Smooth muscle cell (in vitro differentiated cells): ENCODE results near the gene AKT1. TPM values are rescaled to one million over a fixed set of nuclear protein-coding genes. Genes with fewer than 3 reads are reported as not detected.

Experiments
- DNase-seq: peaks from one replicate; lab custom pipeline; 2025; ENCODE audit not compliant: unreplicated experiment; lab: John Stamatoyannopoulos, UW
- H2AFZ ChIP-seq: fragments of 200-600 bp; sonication (generic); 2 replicates; pipeline ENCODE4 v1.6.0; 2016; ENCODE audit warnings: antibody characterized with exemption, low read depth, mild to moderate bottlenecking
- H3F3A ChIP-seq: fragments of 200-600 bp; sonication (generic); 2 replicates; pipeline ENCODE4 v1.6.0; 2017; ENCODE audit warnings: antibody characterized with exemption, low read depth
- H3K27ac ChIP-seq: fragments of 200-600 bp; sonication (generic); 2 replicates; pipeline ENCODE4 v1.5.1; 2016; ENCODE audit warnings: low read depth, mild to moderate bottlenecking
- H3K27me3 ChIP-seq: fragments of 200-600 bp; sonication (generic); 2 replicates; pipeline ENCODE4 v1.6.1; 2016; ENCODE audit warnings: low read depth, mild to moderate bottlenecking
- H3K36me3 ChIP-seq: fragments of 200-600 bp; sonication (generic); 2 replicates; pipeline ENCODE4 v1.5.1; 2016; ENCODE audit warnings: low read depth
- H3K4me1 ChIP-seq: fragments of 200-600 bp; sonication (generic); 2 replicates; pipeline ENCODE4 v1.5.1; 2016; ENCODE audit warnings: low read depth
- H3K4me2 ChIP-seq: fragments of 200-600 bp; sonication (generic); 2 replicates; pipeline ENCODE4 v1.6.0; 2016; ENCODE audit warnings: mild to moderate bottlenecking
- H3K4me3 ChIP-seq: fragments of 200-600 bp; sonication (generic); 2 replicates; pipeline ENCODE4 v1.5.1; 2016; ENCODE audit warnings: mild to moderate bottlenecking
- H3K79me2 ChIP-seq: fragments of 200-600 bp; sonication (generic); 2 replicates; pipeline ENCODE4 v1.6.0; 2016; ENCODE audit warnings: low read depth, mild to moderate bottlenecking
- H3K9ac ChIP-seq: fragments of 200-600 bp; sonication (generic); 2 replicates; pipeline ENCODE4 v1.6.0; 2016; ENCODE audit warnings: low read depth
- H3K9me3 ChIP-seq: fragments of 200-600 bp; sonication (generic); replicated peaks from 2 replicates; pipeline ENCODE4 v1.5.1; 2016; ENCODE audit warnings: low read depth
- H4K20me1 ChIP-seq: fragments of 200-600 bp; sonication (generic); 2 replicates; pipeline ENCODE4 v1.6.0; 2016; ENCODE audit warnings: low read depth
- WGBS: methylation state at CpG from one replicate; pipeline ENCODE4 v1.1.7; 2016; ENCODE audit warnings: low lambda C conversion rate; 5-methylcytosine and 5-hydroxymethylcytosine counted together
- polyA plus RNA-seq: library from polyadenylated mRNA; unstranded; fragments of >200 nt; fragmentation: Nextera tagmentation; extraction: Ambion mirVana; gene quantifications from 2 replicates; pipeline ENCODE4 v1.2.1, GENCODE V29; 2016
- total RNA-seq: library from RNA; depleted of rRNA; stranded (reverse); fragments of >200 nt; gene quantifications from 2 replicates; pipeline ENCODE4 v1.2.3, GENCODE V29; 2014
- TF ChIP-seq, protein P1 (sequence below): fragments of 200-600 bp; sonication (generic); IDR thresholded peaks from 2 replicates; pipeline ENCODE4 v1.5.1; 2017; ENCODE audit warnings: borderline replicate concordance, mild to moderate bottlenecking, antibody characterized with exemption; ENCODE audit not compliant: insufficient read depth, poor library complexity, severe bottlenecking

Gene AKT1
- total and polyA plus RNA-seq, 2 experiments from 2014 or later = 99.9 to 189 TPM

DNA sequence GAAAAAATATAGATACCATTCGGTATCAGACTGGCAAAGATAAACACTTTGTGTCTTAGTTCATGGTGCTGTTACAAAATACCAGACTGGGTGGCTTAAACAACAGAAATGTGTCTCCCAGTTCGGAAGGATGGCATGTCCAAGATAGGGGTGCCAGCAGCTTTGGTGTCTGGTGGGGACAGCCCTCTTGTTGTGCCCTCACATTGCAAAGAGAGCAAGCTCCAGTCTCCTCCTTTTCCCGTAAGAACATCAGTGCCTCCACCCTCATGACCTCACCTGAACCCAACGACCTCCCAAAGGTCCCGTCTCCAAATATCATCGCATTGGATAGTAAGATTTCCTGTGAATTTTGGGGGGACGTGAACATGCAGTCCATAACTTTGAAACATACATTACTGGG lies 17.7 kb upstream of the AKT1 start:
- Histone ChIP-seq H4K20me1 (peaks cover 3% of the 10 kb centered on the region), H3K36me3 (no peaks in the 10 kb centered on the region), H3K79me2 (peaks cover 3% of the 10 kb centered on the region), H3K27ac (no peak overlapping the region), H2AFZ (no peak overlapping the region), H3K9ac (no peak overlapping the region), H3F3A (no peaks in the 10 kb centered on the region), H3K4me3 (no peak overlapping the region), H3K27me3 (no peaks in the 10 kb centered on the region), H3K4me1 (peaks cover 7% of the 10 kb centered on the region), H3K9me3 (no peaks in the 10 kb centered on the region), H3K4me2 (no peak overlapping the region)
- 91% methylated on average over 7 of the region's 7 CpGs for WGBS
- TF ChIP-seq, protein P1, sequence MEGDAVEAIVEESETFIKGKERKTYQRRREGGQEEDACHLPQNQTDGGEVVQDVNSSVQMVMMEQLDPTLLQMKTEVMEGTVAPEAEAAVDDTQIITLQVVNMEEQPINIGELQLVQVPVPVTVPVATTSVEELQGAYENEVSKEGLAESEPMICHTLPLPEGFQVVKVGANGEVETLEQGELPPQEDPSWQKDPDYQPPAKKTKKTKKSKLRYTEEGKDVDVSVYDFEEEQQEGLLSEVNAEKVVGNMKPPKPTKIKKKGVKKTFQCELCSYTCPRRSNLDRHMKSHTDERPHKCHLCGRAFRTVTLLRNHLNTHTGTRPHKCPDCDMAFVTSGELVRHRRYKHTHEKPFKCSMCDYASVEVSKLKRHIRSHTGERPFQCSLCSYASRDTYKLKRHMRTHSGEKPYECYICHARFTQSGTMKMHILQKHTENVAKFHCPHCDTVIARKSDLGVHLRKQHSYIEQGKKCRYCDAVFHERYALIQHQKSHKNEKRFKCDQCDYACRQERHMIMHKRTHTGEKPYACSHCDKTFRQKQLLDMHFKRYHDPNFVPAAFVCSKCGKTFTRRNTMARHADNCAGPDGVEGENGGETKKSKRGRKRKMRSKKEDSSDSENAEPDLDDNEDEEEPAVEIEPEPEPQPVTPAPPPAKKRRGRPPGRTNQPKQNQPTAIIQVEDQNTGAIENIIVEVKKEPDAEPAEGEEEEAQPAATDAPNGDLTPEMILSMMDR = no peak
- no peak for DNase-seq

DNA sequence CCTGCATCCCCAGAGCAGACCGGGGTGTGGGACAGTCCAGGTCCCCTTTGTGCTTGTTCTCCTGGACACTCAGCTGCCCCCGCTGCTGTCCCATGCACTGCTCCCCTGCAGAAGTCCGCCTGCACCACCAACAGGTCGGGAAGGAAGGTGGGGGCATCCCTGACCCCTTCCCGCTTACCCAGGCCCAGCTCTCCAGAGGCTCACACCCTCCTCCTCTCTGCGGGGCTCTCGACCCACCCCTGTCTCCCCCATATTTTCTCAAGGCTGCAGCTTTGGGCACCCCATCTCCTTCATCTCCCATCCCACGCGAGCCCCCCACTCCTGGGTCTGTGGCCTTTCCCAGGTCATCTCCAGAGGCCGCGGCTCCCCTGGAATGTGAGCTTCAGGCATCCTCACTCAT lies 14.8 kb upstream of the AKT1 start:
- 92% methylated on average over 11 of the region's 11 CpGs for WGBS
- H3K36me3 ChIP-seq = no peaks in the 10 kb centered on the region
- H3K4me1 ChIP-seq = no peaks in the 10 kb centered on the region
- no peaks in the 10 kb centered on the region for H3F3A ChIP-seq
- H2AFZ ChIP-seq = no peak overlapping the region
- no peak for DNase-seq
- H3K9ac ChIP-seq = no peak overlapping the region
- no peaks in the 10 kb centered on the region for H3K9me3 ChIP-seq
- TF ChIP-seq, protein P1 = no peak
- no peaks in the 10 kb centered on the region for H3K79me2 ChIP-seq
- H3K4me3 ChIP-seq = no peak overlapping the region
- no peak overlapping the region for H3K27ac ChIP-seq
- peaks cover 3% of the 10 kb centered on the region for H4K20me1 ChIP-seq
- H3K27me3 ChIP-seq = no peaks in the 10 kb centered on the region
- H3K4me2 ChIP-seq = no peak overlapping the region

DNA sequence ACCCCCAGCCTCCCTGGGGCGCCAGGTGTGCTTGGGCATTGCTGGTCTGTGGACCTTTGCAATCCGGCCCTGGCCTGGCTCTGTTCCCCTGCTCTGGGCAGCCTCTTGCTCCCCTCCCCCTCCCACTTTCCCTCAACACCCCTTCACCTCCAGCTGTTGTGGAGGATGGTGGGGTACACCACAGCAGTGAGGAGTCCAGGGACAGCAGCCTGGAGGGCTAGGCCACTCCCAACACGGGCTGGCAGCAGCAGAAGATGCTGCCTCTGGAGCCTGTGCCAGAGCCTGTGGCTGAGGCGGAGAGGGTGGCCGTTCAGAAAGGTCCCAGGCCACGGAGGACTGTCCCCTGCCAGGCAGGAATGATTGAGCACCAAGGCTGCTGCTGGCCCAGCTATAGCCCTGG lies 12.9 kb upstream of the AKT1 start:
- no peak overlapping the region for H3K4me2 ChIP-seq
- no peak overlapping the region for H2AFZ ChIP-seq
- no peaks in the 10 kb centered on the region for H3K27me3 ChIP-seq
- 86% methylated on average over 6 of the region's 6 CpGs for WGBS
- no peaks in the 10 kb centered on the region for H3K9me3 ChIP-seq
- H3K27ac ChIP-seq = no peak overlapping the region
- H3K79me2 ChIP-seq = no peaks in the 10 kb centered on the region
- no peak for DNase-seq
- no peaks in the 10 kb centered on the region for H3F3A ChIP-seq
- no peak overlapping the region for H3K4me3 ChIP-seq
- TF ChIP-seq, protein P1 = no peak
- no peak overlapping the region for H3K9ac ChIP-seq
- no peaks in the 10 kb centered on the region for H3K4me1 ChIP-seq
- H3K36me3 ChIP-seq = no peaks in the 10 kb centered on the region
- no peaks in the 10 kb centered on the region for H4K20me1 ChIP-seq

DNA sequence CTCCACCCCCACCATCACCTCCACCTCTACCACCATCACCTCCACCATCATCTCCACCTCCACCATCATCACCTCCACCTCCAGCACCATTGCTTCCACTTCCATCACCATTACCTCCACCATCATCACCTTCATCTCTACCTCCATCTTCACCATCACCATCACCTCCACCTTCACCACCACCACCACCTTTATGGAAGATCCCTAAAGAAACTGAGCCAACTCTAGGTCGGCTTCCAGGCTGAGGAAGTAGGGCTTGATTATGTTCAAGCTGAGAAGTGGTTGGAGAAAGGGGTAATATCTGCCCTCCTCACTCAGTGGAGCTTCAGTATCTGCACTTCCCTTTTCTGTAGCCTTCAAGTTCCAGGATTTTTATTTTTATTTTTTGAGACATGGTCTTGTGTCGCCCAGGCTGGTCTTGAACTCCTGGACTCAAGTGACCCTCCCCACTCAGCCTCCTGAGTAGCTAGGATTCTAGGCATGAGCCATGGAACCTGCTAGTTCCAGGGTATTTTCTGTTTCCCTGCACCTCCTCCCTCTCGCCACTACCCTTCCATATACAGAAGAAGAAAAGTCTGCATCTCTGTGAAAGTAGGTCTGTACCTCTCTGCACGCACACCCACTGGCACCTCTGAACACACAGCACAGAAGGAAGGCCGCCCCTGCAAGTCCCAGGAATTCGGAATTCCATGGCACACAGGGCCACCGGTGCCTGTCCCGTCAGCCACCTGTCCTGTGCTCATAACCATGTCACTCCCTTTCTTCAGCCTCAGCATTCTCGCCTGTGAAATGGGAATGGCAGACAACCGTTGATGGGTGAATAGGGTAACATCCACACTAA lies 11.3 kb upstream of the AKT1 start:
- no peak overlapping the region for H3K9ac ChIP-seq
- H3K4me1 ChIP-seq = no peaks in the 10 kb centered on the region
- no peak overlapping the region for H2AFZ ChIP-seq
- H3K9me3 ChIP-seq = no peaks in the 10 kb centered on the region
- no peaks in the 10 kb centered on the region for H3K27me3 ChIP-seq
- H4K20me1 ChIP-seq = peaks cover 2% of the 10 kb centered on the region
- H3K36me3 ChIP-seq = no peaks in the 10 kb centered on the region
- WGBS = 94% methylated on average over 10 of the region's 10 CpGs
- DNase-seq = no peak
- H3K79me2 ChIP-seq = no peaks in the 10 kb centered on the region
- H3F3A ChIP-seq = no peaks in the 10 kb centered on the region
- no peak overlapping the region for H3K4me3 ChIP-seq
- no peak overlapping the region for H3K4me2 ChIP-seq
- no peak overlapping the region for H3K27ac ChIP-seq
- TF ChIP-seq, protein P1 = no peak
